Measurements from ENCODE around the gene RAPGEF1. TPM values are rescaled to one million over a fixed set of nuclear protein-coding genes. Genes with fewer than 3 reads are reported as not detected.

Gene RAPGEF1
- total and polyA plus RNA-seq, 9 of the 15 experiments (the other 6 are each of a cell fraction or from before 2014, with no cell fraction given), result 0.06 to 44.1 (median 19.9) TPM

DNA sequence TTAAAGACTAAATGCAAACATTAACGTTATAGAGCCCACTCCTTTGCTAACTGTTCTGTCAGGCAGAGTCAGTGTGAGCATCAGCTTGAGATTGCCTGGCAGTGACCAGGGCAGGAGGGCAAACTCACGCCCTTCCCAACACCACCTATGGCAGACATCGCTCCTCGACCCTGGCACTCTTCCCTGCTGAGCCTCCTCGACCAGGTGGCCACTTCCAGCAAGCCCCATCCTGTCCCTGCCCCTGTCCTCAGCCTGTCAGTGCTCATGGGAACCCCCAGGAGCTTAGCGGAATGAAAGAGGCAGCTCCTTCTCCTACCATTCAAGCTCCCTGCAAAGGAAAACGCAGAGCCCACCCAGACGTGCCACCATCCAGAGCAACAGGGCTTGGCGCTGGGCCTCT lies 152.5 kb downstream of the RAPGEF1 start:
- no peaks in the 10 kb centered on the region for H3K9me1 ChIP-seq (ENCODE audit: control insufficient read depth, insufficient read depth, low read length)
- no peaks in the 10 kb centered on the region for H4K20me1 ChIP-seq (replicated peaks; ENCODE audit: control insufficient read depth, insufficient read depth, low read length)
- H3K4me3 ChIP-seq, result no peak overlapping the region
- no peak for TF ChIP-seq MAFG (tag; conservative IDR thresholded peaks at IDR 0.05)
- TF ChIP-seq ZFP36 (IDR thresholded peaks at IDR 0.05; ENCODE audit: low read depth, low read length, partially characterized antibody), result no peak
- no peak for TF ChIP-seq ZBTB8A (IDR thresholded peaks at IDR 0.05; ENCODE audit: partially characterized antibody)
- TF ChIP-seq, protein P1, sequence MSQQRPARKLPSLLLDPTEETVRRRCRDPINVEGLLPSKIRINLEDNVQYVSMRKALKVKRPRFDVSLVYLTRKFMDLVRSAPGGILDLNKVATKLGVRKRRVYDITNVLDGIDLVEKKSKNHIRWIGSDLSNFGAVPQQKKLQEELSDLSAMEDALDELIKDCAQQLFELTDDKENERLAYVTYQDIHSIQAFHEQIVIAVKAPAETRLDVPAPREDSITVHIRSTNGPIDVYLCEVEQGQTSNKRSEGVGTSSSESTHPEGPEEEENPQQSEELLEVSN (IDR thresholded peaks at IDR 0.05; ENCODE audit: borderline replicate concordance in 1 of 2, extremely low read depth in 1 of 2, insufficient read depth in 1 of 2, insufficient read length in 1 of 2, low read depth in 1 of 2, low read length in 1 of 2, poor library complexity in 1 of 2, severe bottlenecking in 1 of 2), result no peak
- TF ChIP-seq TAF9B (IDR thresholded peaks at IDR 0.05; ENCODE audit: partially characterized antibody), result no peak
- TF ChIP-seq BCOR (IDR thresholded peaks at IDR 0.05), result no peak
- no peak for TF ChIP-seq ASH1L (IDR thresholded peaks at IDR 0.05; ENCODE audit: borderline replicate concordance, low read depth, partially characterized antibody)
- no peak for TF ChIP-seq PRPF4 (IDR thresholded peaks at IDR 0.05; ENCODE audit: insufficient read depth, low read depth, low read length, poor library complexity, severe bottlenecking)
- TF ChIP-seq ARHGAP35 (IDR thresholded peaks at IDR 0.05; ENCODE audit: partially characterized antibody), result no peak
- TF ChIP-seq, protein P2, sequence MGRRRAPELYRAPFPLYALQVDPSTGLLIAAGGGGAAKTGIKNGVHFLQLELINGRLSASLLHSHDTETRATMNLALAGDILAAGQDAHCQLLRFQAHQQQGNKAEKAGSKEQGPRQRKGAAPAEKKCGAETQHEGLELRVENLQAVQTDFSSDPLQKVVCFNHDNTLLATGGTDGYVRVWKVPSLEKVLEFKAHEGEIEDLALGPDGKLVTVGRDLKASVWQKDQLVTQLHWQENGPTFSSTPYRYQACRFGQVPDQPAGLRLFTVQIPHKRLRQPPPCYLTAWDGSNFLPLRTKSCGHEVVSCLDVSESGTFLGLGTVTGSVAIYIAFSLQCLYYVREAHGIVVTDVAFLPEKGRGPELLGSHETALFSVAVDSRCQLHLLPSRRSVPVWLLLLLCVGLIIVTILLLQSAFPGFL (CRISPR knock-in tag; IDR thresholded peaks at IDR 0.05), result no peak
- H3K9me3 ChIP-seq (replicated peaks; ENCODE audit: control insufficient read depth, insufficient read depth, low read depth, low read length), result no peaks in the 10 kb centered on the region
- POLR2A ChIA-PET, result no interaction called here
- ATAC-seq (no peak), FAIRE-seq (no peak), DNase-seq (ENCODE audit: extremely low read depth in 1 of 4, low spot score in 3 of 4) (no peak)
- no peaks in the 10 kb centered on the region; a peak in 1 of 5 replicates for H3K4me1 ChIP-seq (replicated peaks in 1 of 2; ENCODE audit: control insufficient read depth in 2 of 2, insufficient read depth in 2 of 2, low read length in 2 of 2)
- no peak overlapping the region for H3K4me2 ChIP-seq (ENCODE audit: insufficient read depth, low read length)
- 76% methylated on average over 9 of the region's 9 CpGs for WGBS (ENCODE audit: insufficient coverage, low coverage, missing lambda C conversion rate)
- intact Hi-C loops (cut with micrococcal nuclease), result no loop called here
- no TSS peak for BruUV-seq (replicated peaks)
- no peaks in the 10 kb centered on the region for H3K79me2 ChIP-seq (ENCODE audit: control insufficient read depth, insufficient read depth, low read length)
- no peak overlapping the region for H2AFZ ChIP-seq (ENCODE audit: low read depth, low read length)
- in situ Hi-C loops (cut with MboI), result no loop called here
- peaks cover 30% of the 10 kb centered on the region; the same call in 2 of the 3 replicates for H3K36me3 ChIP-seq (ENCODE audit: control insufficient read depth, insufficient read depth, low read length)
- no peak overlapping the region for H3K9ac ChIP-seq (ENCODE audit: insufficient read depth in 1 of 2, low read depth in 2 of 2, low read length in 2 of 2)
- CTCF ChIA-PET (ENCODE audit: low intra/inter-chr PET ratio), result no interaction called here
- H3K27me3 ChIP-seq (ENCODE audit: control insufficient read depth in 2 of 2, insufficient read depth in 2 of 2, low read length in 2 of 2), result no peaks in the 10 kb centered on the region
- H3K27ac ChIP-seq (ENCODE audit: extremely low read depth, low read depth, low read length), result no peak overlapping the region
